Mesodermal cell (in vitro differentiated cells): ENCODE results near the gene TEX101. TPM values are rescaled to one million over a fixed set of nuclear protein-coding genes. Genes with fewer than 3 reads are reported as not detected.
"Not testable (repeated sequence)": the region's sequence is repeated elsewhere in the genome, so short reads cannot be mapped to it uniquely, and the experiment has no call there.

Experiments used
- H3K27ac ChIP-seq: 2 replicates; pipeline ENCODE4 v1.7.0; 2013; ENCODE audit warnings: mild to moderate bottlenecking, low read depth, low read length, moderate library complexity; ENCODE audit not compliant: severe bottlenecking
- H3K36me3 ChIP-seq: 2 replicates; pipeline ENCODE4 v1.7.1; 2013; ENCODE audit warnings: mild to moderate bottlenecking, low read length, moderate library complexity; ENCODE audit not compliant: control insufficient read depth, insufficient read depth
- H3K4me1 ChIP-seq: one replicate; pipeline ENCODE4 v1.7.1; 2013; ENCODE audit warnings: mild to moderate bottlenecking, low read length; ENCODE audit not compliant: insufficient read depth, control insufficient read depth, poor library complexity, severe bottlenecking
- H3K4me3 ChIP-seq: 2 replicates; pipeline ENCODE4 v1.7.0; 2013; ENCODE audit warnings: low read length, control low read depth, mild to moderate bottlenecking; ENCODE audit not compliant: insufficient read depth, poor library complexity, severe bottlenecking; ENCODE audit errors: extremely low read depth
- H3K9me3 ChIP-seq: 2 replicates; pipeline ENCODE4 v1.7.1; 2013; ENCODE audit warnings: mild to moderate bottlenecking, low read length, moderate library complexity; ENCODE audit not compliant: control insufficient read depth
- WGBS, 2 experiments: methylation state at CpG; one replicate each; pipeline ENCODE4 v1.1.5; 2013; ENCODE audit warnings: missing lambda C conversion rate in 2 of 2; ENCODE audit not compliant: insufficient coverage in 2 of 2; 5-methylcytosine and 5-hydroxymethylcytosine counted together
- polyA plus RNA-seq, 2 experiments: library from polyadenylated mRNA; stranded (reverse); fragments of 50-300 nt; gene quantifications; one replicate each; pipeline ENCODE4 v1.2.3, GENCODE V29; 2013

TEX101 gene
- not detected for polyA plus RNA-seq (2013, experiment 1 of 2)
- polyA plus RNA-seq (2013, experiment 2 of 2) = not detected

GRCh38 chr19:43414554-43414953 is at the start of gene TEX101:
TSS of gene TEX101 (plus strand) at chr19:43414890. CDS start at chr19:43415920, 1,030 bp downstream.
- Histone ChIP-seq H3K4me3 (no peak within 1 kb of the TSS), H3K36me3 (no peaks in the 10 kb centered on the region), H3K9me3 (peaks cover 6% of the 10 kb centered on the region), H3K27ac (no peak within 1 kb of the TSS), H3K4me1 (no peaks in the 10 kb centered on the region)
- 95 to 96% methylated on average over 21 of the region's 21 CpGs for whole genome bisulfite sequencing, 2 experiments

DNA sequence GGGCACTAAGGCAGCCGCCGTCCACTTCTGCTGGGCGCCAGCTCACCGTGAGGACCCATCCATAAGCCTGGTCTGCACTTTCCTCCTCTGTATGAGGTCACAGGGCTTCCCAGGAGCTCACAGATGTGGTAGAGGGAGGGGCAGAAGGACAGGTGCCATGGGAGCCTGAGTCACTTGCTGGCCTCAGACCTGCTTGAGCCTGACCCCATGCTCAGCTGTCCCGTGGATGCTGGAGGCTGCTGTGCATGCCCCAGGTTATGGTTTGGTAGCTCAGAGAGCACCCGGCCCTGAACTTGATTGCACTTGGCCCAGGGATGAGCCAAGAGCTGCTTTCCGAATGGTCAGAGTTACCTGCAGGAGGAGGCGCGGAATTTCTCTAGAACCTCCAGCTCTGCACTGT is 49.0 kb upstream of the TEX101 start:
- not testable (repeated sequence) for H3K36me3 ChIP-seq, H3K4me1 ChIP-seq, H3K9me3 ChIP-seq, H3K4me3 ChIP-seq, H3K27ac ChIP-seq
- WGBS, 2 experiments = 90 to 99% methylated on average over 5 of the region's 9 CpGs

DNA sequence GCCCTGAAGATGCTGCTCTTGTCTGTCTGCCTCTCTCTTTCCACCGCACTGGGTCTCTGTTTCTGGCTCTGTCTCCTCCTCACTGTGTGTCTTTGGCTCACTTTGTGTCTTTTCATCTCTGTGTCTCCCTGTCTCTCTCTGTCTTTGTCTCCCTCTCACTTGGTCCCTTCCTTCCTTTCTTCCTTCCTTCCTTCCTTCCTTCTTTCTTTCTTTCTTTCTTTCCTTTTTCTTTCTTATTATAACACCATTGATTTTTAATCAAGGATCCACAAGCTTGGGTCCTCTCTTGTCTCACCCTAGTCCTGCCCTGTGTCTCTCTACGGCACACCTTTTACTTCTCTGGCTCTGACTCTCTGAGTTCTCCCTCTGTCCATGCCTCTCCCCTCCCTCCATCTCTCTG is 46.9 kb upstream of the TEX101 start:
- Histone ChIP-seq H3K9me3 (no peaks in the 10 kb centered on the region), H3K27ac (no peak overlapping the region), H3K4me3 (no peak overlapping the region), H3K36me3 (no peaks in the 10 kb centered on the region), H3K4me1 (no peaks in the 10 kb centered on the region)
- 86 to 90% methylated on average over 2 of the region's 2 CpGs for WGBS, 2 experiments

DNA sequence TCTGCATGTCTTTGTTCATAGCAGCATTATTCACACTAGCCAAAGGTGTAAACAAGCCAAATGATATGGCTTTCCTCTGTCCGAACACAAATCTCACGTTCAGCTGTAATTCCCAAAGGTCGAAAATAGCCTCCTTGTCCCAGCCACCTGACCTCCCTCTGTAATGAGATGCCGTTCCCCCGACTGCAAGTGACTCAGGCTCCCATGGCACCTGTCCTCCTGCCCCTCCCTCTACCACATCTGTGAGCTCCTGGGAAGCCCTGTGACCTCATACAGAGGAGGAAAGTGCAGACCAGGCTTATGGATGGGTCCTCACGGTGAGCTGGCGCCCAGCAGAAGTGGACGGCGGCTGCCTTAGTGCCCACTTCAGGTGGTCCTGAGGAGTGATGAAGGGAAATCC is 45.8 kb upstream of the TEX101 start:
- not testable (repeated sequence) for H3K36me3 ChIP-seq, H3K27ac ChIP-seq, H3K9me3 ChIP-seq, H3K4me3 ChIP-seq, H3K4me1 ChIP-seq
- 71 to 86% methylated on average over 5 of the region's 9 CpGs for WGBS, 2 experiments

DNA sequence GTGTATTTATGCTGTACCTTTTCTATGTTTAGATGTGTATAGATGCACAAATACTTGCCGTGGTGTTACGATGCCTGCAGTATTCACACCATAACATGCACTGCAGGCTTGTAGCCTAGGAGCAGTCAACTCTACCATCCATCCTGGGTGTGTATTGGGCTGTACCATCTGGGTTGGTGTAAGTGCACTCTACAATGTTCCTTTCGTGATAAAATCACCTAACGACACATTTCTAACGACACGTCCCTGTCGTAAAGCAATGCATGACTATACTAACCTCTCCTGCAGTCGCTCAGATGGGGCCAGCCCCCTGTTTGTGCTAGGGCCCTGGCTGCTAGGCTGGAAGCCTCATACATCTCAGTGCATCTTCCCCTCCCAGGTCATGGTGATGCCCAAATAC is 42.8 kb upstream of the TEX101 start:
- WGBS, 2 experiments = 90 to 98% methylated on average over 6 to 7 of the region's 8 CpGs
- H3K9me3 ChIP-seq = no peaks in the 10 kb centered on the region
- H3K4me3 ChIP-seq = no peak overlapping the region
- H3K4me1 ChIP-seq = no peaks in the 10 kb centered on the region
- no peaks in the 10 kb centered on the region for H3K36me3 ChIP-seq
- no peak overlapping the region for H3K27ac ChIP-seq

DNA sequence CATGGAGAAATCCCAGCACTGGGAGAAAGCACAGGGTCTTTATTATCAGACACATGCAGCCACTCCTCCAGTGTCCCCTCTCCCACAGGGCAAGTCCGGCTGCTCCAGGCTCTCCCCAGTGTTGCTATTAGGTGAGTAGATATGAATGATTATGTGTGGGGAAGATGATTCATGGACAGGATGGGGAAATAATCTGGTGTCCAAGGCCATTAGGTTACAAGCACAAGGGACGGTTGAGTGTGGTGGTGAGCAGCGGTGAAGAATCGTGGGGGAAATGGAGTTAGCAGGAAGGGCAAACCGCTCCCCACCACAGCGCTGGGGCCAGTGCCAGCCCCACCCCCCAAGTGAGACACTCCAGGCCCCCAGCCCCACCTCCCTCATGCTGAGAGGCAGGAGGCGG is 42.2 kb upstream of the TEX101 start:
- H3K9me3 ChIP-seq = no peaks in the 10 kb centered on the region
- WGBS, 2 experiments = 91 to 100% methylated on average over 1 to 4 of the region's 7 CpGs

DNA sequence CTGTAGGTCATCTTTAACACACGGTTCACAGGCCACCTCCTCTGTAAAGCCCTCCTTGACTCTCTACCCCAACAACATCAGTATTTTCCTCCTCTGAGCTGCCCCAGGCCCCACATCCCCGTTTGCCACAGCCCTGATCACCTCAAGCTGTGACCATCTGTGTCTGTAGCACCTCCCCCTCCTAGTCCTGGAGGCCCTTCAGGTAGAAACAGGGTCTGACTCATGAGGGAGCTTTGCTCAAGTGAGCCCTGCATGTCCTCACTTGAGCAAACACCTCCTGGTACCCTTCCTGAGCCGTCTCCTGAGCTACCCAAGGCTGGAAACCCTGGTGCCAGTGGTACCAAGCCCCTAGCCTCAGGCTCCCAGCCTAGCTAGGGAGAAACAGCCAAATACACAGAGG is 37.1 kb upstream of the TEX101 start:
- not testable (repeated sequence) for H3K36me3 ChIP-seq, H3K27ac ChIP-seq, H3K4me3 ChIP-seq, H3K9me3 ChIP-seq, H3K4me1 ChIP-seq
- WGBS, 2 experiments = no CpG with 5 or more reads among the region's 3 CpGs

More for the DNA sequence above, 42.2 kb upstream of the TEX101 start:
- Histone ChIP-seq H3K4me3 (no peak overlapping the region), H3K4me1 (no peaks in the 10 kb centered on the region), H3K27ac (no peak overlapping the region), H3K36me3 (no peaks in the 10 kb centered on the region)

DNA sequence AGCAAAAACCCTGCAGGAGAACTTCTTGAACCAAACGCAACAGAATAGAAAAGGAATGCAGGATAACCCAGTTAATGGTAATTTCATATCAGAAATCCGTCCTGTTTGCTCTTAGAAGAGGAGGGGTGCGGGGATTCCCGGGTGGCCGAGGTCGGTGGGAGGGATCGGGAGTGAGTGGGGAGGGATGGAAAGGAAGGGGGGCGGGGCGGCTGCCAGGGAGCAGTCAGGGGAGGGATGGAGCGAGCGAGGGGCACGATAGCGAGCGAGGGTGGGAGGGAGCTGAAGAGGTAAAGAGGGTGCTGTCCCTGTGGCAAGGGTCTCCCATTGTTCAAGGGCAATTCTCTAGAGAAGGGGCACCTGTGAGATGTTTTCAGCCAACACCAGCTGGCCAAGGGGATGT is 34.7 kb upstream of the TEX101 start:
- Histone ChIP-seq H3K9me3 (no peaks in the 10 kb centered on the region), H3K27ac (no peak overlapping the region), H3K4me1 (no peaks in the 10 kb centered on the region), H3K4me3 (no peak overlapping the region), H3K36me3 (no peaks in the 10 kb centered on the region)
- WGBS, 2 experiments = 43 to 70% methylated on average over 7 to 14 of the region's 14 CpGs

DNA sequence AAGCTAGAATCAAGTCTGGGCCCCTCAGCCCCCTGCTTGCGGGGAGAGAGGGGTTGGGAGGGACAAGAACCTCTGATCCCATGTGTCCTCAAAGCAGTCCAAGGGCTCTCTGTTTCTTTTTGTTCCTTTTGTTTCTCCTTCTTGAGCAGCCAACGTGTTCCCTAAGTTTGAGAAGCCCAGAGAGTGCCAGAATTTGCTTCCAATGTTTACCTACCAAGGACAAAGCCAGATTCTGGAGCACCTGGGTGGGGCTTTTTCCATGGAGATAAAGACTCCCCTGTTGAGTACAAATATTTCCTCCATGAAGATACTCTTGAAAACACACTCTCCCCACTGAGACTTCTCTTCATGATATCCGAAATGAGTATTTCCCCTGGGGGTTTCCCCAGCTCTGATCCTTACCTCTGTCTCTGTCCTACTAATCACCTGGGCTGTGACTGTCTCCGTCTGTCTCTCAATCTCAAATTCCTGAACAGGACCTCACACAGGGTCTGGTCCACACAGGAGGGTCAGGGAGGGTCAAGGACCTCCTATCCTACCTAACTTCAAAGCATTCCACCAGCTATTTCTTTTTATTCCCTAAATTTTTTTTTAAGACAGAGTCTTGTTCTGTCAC is 33.8 kb upstream of the TEX101 start:
- H3K4me3 ChIP-seq = no peak overlapping the region
- H3K36me3 ChIP-seq = no peaks in the 10 kb centered on the region
- H3K4me1 ChIP-seq = no peaks in the 10 kb centered on the region
- 78% methylated on average over 2 to 3 of the region's 4 CpGs for WGBS, 2 experiments
- H3K27ac ChIP-seq = no peak overlapping the region
- no peaks in the 10 kb centered on the region for H3K9me3 ChIP-seq

GRCh38 chr19:43382586-43383216 is 32.0 kb upstream of the TEX101 start:
- H3K27ac ChIP-seq, H3K36me3 ChIP-seq, H3K4me1 ChIP-seq, H3K4me3 ChIP-seq, H3K9me3 ChIP-seq: not testable (repeated sequence)
- WGBS, 2 experiments = no CpG with 5 or more reads among the region's 12 CpGs

GRCh38 chr19:43383254-43383653 is 31.4 kb upstream of the TEX101 start:
- H3K4me3 ChIP-seq, H3K4me1 ChIP-seq, H3K27ac ChIP-seq, H3K9me3 ChIP-seq, H3K36me3 ChIP-seq: not testable (repeated sequence)
- WGBS, 2 experiments = 90 to 92% methylated on average over 2 to 5 of the region's 7 CpGs
